ENCODE measurements around the gene ETS2.
A peak's percentile ranks its signal among the peaks of the same experiment; 100 is the strongest.

The ETS2 gene

GRCh38 chr21:38802050-38803026 lies 3.4 kb upstream of the ETS2 start:
- DNase-seq: no peak

GRCh38 chr21:38803075-38803660 lies 2.6 kb upstream of the ETS2 start:
- DNase-seq: no peak

GRCh38 chr21:38804030-38804788 lies 1.5 kb upstream of the ETS2 start:
- peak in 1 of 2 experiments; percentile 46 for DNase-seq

- DNase-seq: peak; percentile 22 to 77
Measured at GRCh38 chr21:38804789-38805327, 871 bp upstream of the ETS2 start.

GRCh38 chr21:38806153-38806941 lies 618 bp downstream of the ETS2 start:
- DNase-seq: no peak

GRCh38 chr21:38806942-38807284 lies 1.2 kb downstream of the ETS2 start:
- DNase-seq: no peak

- no peak for DNase-seq
Measured at GRCh38 chr21:38807441-38807871, 1.7 kb downstream of the ETS2 start.

GRCh38 chr21:38807986-38808385 lies 2.3 kb downstream of the ETS2 start:
- DNase-seq: no peak

GRCh38 chr21:38809198-38809878 lies 3.6 kb downstream of the ETS2 start:
- DNase-seq: no peak

- no peak for DNase-seq
Measured at GRCh38 chr21:38810034-38810825, 4.5 kb downstream of the ETS2 start.

- DNase-seq: no peak
Measured at GRCh38 chr21:38810826-38811164, 5.1 kb downstream of the ETS2 start.

GRCh38 chr21:38811257-38811656 lies 5.5 kb downstream of the ETS2 start:
- no peak for DNase-seq

GRCh38 chr21:38813143-38813542 lies 7.4 kb downstream of the ETS2 start:
- DNase-seq: no peak

- DNase-seq: no peak
Measured at GRCh38 chr21:38813547-38813946, 7.8 kb downstream of the ETS2 start.

- no peak for DNase-seq
Measured at GRCh38 chr21:38814126-38815059, 8.7 kb downstream of the ETS2 start.

- no peak for DNase-seq
Measured at GRCh38 chr21:38815060-38815405, 9.3 kb downstream of the ETS2 start.

- no peak for DNase-seq
Measured at GRCh38 chr21:38816400-38816977, 10.8 kb downstream of the ETS2 start.

GRCh38 chr21:38817371-38818324 lies 11.9 kb downstream of the ETS2 start:
- DNase-seq: no peak

Measured in SHP77 (cell line).